Neural cell (in vitro differentiated cells): Measurements from ENCODE around the gene TTC22. TPM values are rescaled to one million over a fixed set of nuclear protein-coding genes. Genes with fewer than 3 reads are reported as not detected.

Experiments
- H2AFZ ChIP-seq: fragments of 200-600, 300-800 bp; sonication (generic), shearing (Covaris generic); 2 replicates; pipeline ENCODE4 v1.6.0; 2014; ENCODE audit warnings: low read depth, mild to moderate bottlenecking, antibody characterized with exemption, low read length, moderate library complexity
- H3F3A ChIP-seq: fragments of 200-600 bp; shearing (Covaris generic); 2 replicates; pipeline ENCODE4 v1.6.1; 2016; ENCODE audit warnings: mild to moderate bottlenecking, moderate library complexity, mixed read lengths, antibody characterized with exemption, low read length; ENCODE audit not compliant: insufficient read depth, poor library complexity, severe bottlenecking
- H3K27ac ChIP-seq: fragments of 200-600, 300-800 bp; sonication (generic), shearing (Covaris generic); 2 replicates; pipeline ENCODE4 v1.5.1; 2014; ENCODE audit warnings: mild to moderate bottlenecking, low read length, moderate library complexity
- H3K27me3 ChIP-seq: fragments of 300-800, 200-600 bp; sonication (generic), shearing (Covaris generic); 2 replicates; pipeline ENCODE4 v1.6.0; 2014; ENCODE audit warnings: mild to moderate bottlenecking, low read depth, low read length, moderate library complexity; ENCODE audit not compliant: insufficient read depth
- H3K36me3 ChIP-seq: fragments of 300-800, 200-600 bp; sonication (generic), shearing (Covaris generic); 2 replicates; pipeline ENCODE4 v1.5.1; 2014; ENCODE audit warnings: mild to moderate bottlenecking, antibody characterized with exemption, low read length, moderate library complexity; ENCODE audit not compliant: insufficient read depth
- H3K4me2 ChIP-seq: fragments of 300-800, 200-600 bp; sonication (generic), shearing (Covaris generic); 2 replicates; pipeline ENCODE4 v1.6.0; 2014; ENCODE audit warnings: mild to moderate bottlenecking, low read length
- H3K4me3 ChIP-seq: fragments of 300-800, 200-600 bp; sonication (generic), shearing (Covaris generic); 2 replicates; pipeline ENCODE4 v1.5.1; 2014; ENCODE audit warnings: mild to moderate bottlenecking, low read length, moderate library complexity
- H3K79me2 ChIP-seq: fragments of 200-600 bp; shearing (Covaris generic); replicated peaks from 2 replicates; pipeline ENCODE4 v1.6.0; 2014; ENCODE audit warnings: mild to moderate bottlenecking, low read length, moderate library complexity; ENCODE audit not compliant: insufficient read depth
- H3K9ac ChIP-seq: fragments of 300-800, 200-600 bp; sonication (generic), shearing (Covaris generic); 2 replicates; pipeline ENCODE4 v1.6.1; 2016; ENCODE audit warnings: mild to moderate bottlenecking, low read length, mixed read lengths
- H3K9me2 ChIP-seq: fragments of 200-600 bp; shearing (Covaris generic); 2 replicates; pipeline ENCODE4 v1.6.1; 2016; ENCODE audit warnings: mild to moderate bottlenecking, low read length, mixed read lengths; ENCODE audit not compliant: insufficient read depth
- H3K9me3 ChIP-seq: fragments of 200-600, 300-800 bp; sonication (generic), shearing (Covaris generic); 2 replicates; pipeline ENCODE4 v1.6.1; 2016; ENCODE audit warnings: mild to moderate bottlenecking, mixed run types, low read length, moderate library complexity, mixed read lengths
- H4K20me1 ChIP-seq: fragments of 200-600 bp; shearing (Covaris generic); 2 replicates; pipeline ENCODE4 v1.6.1; 2016; ENCODE audit warnings: mild to moderate bottlenecking, mixed run types; ENCODE audit not compliant: insufficient read depth
- CTCF ChIP-seq: fragments of 450-650 bp; IDR thresholded peaks from 2 replicates; pipeline ENCODE4 v1.5.1; 2014; ENCODE audit warnings: antibody characterized with exemption, mild to moderate bottlenecking, moderate library complexity; ENCODE audit not compliant: poor library complexity, severe bottlenecking
- EP300 ChIP-seq: fragments of 450-650 bp; conservative IDR thresholded peaks from 2 replicates; pipeline ENCODE4 v1.6.1; 2014; ENCODE audit warnings: antibody characterized with exemption, mild to moderate bottlenecking, moderate library complexity; ENCODE audit not compliant: poor library complexity, severe bottlenecking
- EZH2 ChIP-seq: fragments of 200-600, 300-800 bp; shearing (Covaris generic), sonication (generic); IDR thresholded peaks from 2 replicates; pipeline ENCODE4 v1.6.1; 2014; ENCODE audit warnings: antibody characterized with exemption, low read length, borderline replicate concordance, mild to moderate bottlenecking; ENCODE audit not compliant: insufficient read depth, poor library complexity, severe bottlenecking
- MXI1 ChIP-seq: fragments of 450-650 bp; conservative IDR thresholded peaks from 2 replicates; pipeline ENCODE4 v1.6.1; 2014; ENCODE audit warnings: antibody characterized with exemption, mild to moderate bottlenecking; ENCODE audit not compliant: poor library complexity, severe bottlenecking
- POLR2AphosphoS5 ChIP-seq: IDR thresholded peaks from 2 replicates; pipeline ENCODE4 v1.6.1; 2012
- RAD21 ChIP-seq: fragments of 450-650 bp; conservative IDR thresholded peaks from 2 replicates; pipeline ENCODE4 v1.6.1; 2014; ENCODE audit warnings: antibody characterized with exemption, mild to moderate bottlenecking, moderate library complexity
- REST ChIP-seq: IDR thresholded peaks from 2 replicates; pipeline ENCODE4 v1.6.1; 2012; ENCODE audit warnings: borderline replicate concordance
- SMC3 ChIP-seq: fragments of 450-650 bp; conservative IDR thresholded peaks from 2 replicates; pipeline ENCODE4 v1.6.1; 2014; ENCODE audit warnings: antibody characterized with exemption, mild to moderate bottlenecking, moderate library complexity; ENCODE audit not compliant: poor library complexity
- TAF1 ChIP-seq: IDR thresholded peaks from 2 replicates; pipeline ENCODE4 v1.6.1; 2012; ENCODE audit warnings: low read depth
- polyA plus RNA-seq: library from polyadenylated mRNA; depleted of rRNA; stranded (reverse); fragments of >200 nt; gene quantifications from 2 replicates; pipeline ENCODE4 v1.2.3, GENCODE V29; 2014

TTC22 gene
- polyA plus RNA-seq, 1 donor from 2014 or later: not detected

- H3K27me3 ChIP-seq: no peaks in the 10 kb centered on the region
- no peaks in the 10 kb centered on the region for H4K20me1 ChIP-seq
- no peaks in the 10 kb centered on the region for H3K9me2 ChIP-seq
- H3K4me3 ChIP-seq: no peak overlapping the region
- H3K4me2 ChIP-seq: no peak overlapping the region
- H2AFZ ChIP-seq: no peak overlapping the region
- no peaks in the 10 kb centered on the region for H3K79me2 ChIP-seq
- H3K27ac ChIP-seq: no peak overlapping the region
- H3K36me3 ChIP-seq: no peaks in the 10 kb centered on the region
- no peaks in the 10 kb centered on the region for H3K9me3 ChIP-seq
- TF ChIP-seq EZH2 (no peak), CTCF (no peak), RAD21 (no peak), POLR2AphosphoS5 (no peak), SMC3 (no peak), MXI1 (no peak), REST (no peak), EP300 (no peak), TAF1 (no peak)
- no peak overlapping the region for H3K9ac ChIP-seq
- no peaks in the 10 kb centered on the region for H3F3A ChIP-seq
These were observed 42.3 kb upstream of the TTC22 start for GRCh38 chr1:54843449-54843848.

- Histone ChIP-seq H4K20me1 (no peaks in the 10 kb centered on the region), H3K27ac (no peak overlapping the region), H3K9me3 (no peaks in the 10 kb centered on the region), H3K9me2 (no peaks in the 10 kb centered on the region), H3K4me3 (no peak overlapping the region), H3K27me3 (no peaks in the 10 kb centered on the region), H3K9ac (no peak overlapping the region), H2AFZ (no peak overlapping the region), H3K36me3 (no peaks in the 10 kb centered on the region), H3K79me2 (no peaks in the 10 kb centered on the region), H3K4me2 (no peak overlapping the region), H3F3A (no peaks in the 10 kb centered on the region)
- no peak for TF ChIP-seq POLR2AphosphoS5
- TF ChIP-seq EP300: no peak
- TF ChIP-seq TAF1: no peak
- TF ChIP-seq RAD21: no peak
- no peak for TF ChIP-seq SMC3
- TF ChIP-seq EZH2: no peak
These were observed 41.8 kb upstream of the TTC22 start for GRCh38 chr1:54842963-54843362.
